GM19452 (cell line): ENCODE measurements around the gene GUCY2C.
A peak's percentile ranks its signal among the peaks of the same experiment; 100 is the strongest.
"Not testable (repeated sequence)": the region's sequence is repeated elsewhere in the genome, so short reads cannot be mapped to it uniquely, and the experiment has no call there.

Experiments used
- ATAC-seq: cut with Tn5 transposase; IDR thresholded peaks from one replicate; pipeline ENCODE4 v1.9.1; 2021; ENCODE audit not compliant: unreplicated experiment

GUCY2C gene

DNA sequence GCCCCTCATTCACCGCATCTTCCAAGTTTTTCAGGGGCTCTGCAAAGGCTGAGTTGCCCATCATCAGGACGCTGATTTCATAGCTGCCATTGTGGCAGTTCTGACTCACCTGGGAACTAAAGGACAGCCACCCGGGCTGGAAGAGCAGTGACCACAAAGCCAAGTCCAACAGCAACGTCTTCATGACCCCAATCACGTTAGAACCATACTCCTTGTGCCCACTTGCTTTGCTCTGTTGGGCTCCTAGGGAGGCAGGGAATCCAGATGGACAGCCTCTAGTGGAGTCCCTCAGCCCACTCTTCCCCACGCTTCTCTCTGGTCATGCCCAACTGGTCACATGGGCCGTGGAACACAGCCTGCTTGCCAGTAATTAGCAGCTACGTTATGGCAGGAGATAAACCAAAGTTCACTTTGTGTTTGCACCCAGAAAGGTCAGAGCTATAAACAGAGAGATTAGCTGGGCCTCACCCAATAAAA, at the start of gene GUCY2C:
Gene GUCY2C, minus strand, starts transcription at position 335 of the 477 bp plus-strand sequence. Its CDS starts 151 bp downstream, at position 184.
- ATAC-seq = no peak

DNA sequence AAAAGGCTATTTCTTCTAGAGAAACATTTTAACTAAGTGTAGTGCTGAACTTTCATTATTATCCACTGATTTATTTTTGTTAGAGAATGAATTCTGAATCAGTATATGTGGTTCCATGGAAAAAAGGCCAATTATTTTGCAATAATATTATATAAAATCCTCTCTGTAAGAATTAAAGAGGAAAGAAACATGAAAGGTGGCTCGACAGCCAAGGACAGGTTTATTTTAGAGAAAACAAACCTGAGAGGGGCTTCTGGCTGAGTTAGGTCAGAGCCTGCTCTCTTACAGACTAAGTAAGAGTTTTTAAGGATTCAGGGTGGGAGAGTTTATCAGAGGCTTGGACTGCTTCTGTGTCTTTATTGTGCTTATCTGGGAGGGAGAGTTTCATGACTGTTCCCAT, 46.7 kb upstream of the GUCY2C start:
- no peak for ATAC-seq

- no peak for ATAC-seq
Observed at GRCh38 chr12:14741942-14742341, 45.5 kb upstream of the GUCY2C start.

- ATAC-seq = no peak
Observed at GRCh38 chr12:14741153-14741552, 44.8 kb upstream of the GUCY2C start.

DNA sequence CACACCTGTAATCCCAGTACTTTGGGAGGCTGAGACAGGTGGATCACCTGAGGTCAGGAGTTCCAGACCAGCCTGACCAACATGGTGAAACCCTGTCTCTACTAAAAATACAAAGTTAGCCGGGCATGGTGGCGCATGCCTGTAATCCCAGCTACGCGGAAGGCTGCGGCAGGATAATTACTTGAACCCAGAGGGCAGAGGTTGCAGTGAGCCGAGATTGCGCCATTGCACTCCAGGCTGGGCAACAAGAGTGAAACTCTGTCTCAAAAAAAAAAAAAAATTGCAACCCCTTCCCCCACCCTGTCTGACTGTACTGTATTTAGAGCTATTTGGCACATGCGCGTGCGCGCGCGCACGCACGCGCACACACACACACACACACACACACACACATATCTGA, 40.0 kb upstream of the GUCY2C start:
- ATAC-seq = not testable (repeated sequence)

DNA sequence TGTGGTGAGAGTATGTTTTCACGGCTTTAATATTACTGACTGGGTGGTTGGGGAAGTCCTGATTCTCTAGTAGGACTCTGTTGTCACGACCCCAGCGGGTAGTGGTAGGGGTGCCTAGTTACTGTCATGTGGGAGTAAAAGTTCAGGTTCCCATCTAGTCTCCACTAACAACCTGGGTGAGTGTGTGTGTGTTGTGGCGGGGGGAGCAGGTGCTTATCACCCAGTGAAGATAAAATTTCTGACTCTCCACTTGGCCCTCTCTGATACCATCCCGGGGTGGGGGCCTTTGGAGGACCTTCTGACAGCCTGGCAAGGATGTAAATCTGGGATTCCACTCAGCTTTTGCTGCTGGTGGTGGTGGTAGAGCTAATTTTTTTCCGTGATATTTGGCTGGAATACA, 35.4 kb upstream of the GUCY2C start:
- no peak for ATAC-seq

DNA sequence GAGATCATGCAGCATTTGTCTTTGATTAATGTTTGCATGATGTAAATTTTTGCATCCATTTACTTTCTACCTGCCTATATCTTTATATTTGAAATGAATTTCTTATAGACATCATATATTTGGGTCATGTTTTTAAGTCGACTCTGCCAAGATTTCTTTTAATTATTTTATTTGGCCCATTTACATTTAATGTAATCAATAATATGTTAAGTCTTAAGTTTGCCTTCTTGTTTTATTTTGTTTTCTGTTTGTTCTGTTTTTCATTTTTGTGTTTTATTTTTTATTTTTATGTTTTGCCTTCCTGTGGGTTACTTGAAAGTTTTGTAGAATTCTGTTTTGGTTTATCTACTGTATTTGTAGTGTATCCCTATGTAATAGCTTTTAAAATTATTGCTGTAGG, 33.2 kb upstream of the GUCY2C start:
- no peak for ATAC-seq

DNA sequence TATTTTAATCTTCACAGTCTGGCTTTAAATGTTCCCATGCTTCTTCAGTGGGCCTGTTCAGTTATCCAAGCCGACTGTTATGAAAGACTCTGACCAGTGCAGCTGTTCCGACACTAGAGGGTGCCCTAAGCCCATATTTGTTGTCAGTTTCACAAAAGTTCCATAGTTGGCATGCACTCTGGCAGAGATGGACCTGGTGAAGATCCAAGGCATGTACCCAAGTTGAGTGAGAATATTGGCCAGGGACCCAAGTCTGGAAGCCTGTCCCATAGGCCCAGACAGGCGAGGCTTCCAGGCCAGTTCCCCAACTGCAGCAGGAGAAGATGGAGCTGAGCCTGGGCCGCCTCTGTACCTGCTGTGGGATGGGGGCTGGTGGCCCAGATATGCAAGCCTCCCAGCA, 27.4 kb upstream of the GUCY2C start:
- peak; percentile 69 for ATAC-seq

- no peak for ATAC-seq
Observed at GRCh38 chr12:14716848-14717444, 20.5 kb upstream of the GUCY2C start.

GRCh38 chr12:14714437-14714836, 18.0 kb upstream of the GUCY2C start:
- no peak for ATAC-seq

- ATAC-seq = no peak
Observed at GRCh38 chr12:14710632-14711320, 14.4 kb upstream of the GUCY2C start.

DNA sequence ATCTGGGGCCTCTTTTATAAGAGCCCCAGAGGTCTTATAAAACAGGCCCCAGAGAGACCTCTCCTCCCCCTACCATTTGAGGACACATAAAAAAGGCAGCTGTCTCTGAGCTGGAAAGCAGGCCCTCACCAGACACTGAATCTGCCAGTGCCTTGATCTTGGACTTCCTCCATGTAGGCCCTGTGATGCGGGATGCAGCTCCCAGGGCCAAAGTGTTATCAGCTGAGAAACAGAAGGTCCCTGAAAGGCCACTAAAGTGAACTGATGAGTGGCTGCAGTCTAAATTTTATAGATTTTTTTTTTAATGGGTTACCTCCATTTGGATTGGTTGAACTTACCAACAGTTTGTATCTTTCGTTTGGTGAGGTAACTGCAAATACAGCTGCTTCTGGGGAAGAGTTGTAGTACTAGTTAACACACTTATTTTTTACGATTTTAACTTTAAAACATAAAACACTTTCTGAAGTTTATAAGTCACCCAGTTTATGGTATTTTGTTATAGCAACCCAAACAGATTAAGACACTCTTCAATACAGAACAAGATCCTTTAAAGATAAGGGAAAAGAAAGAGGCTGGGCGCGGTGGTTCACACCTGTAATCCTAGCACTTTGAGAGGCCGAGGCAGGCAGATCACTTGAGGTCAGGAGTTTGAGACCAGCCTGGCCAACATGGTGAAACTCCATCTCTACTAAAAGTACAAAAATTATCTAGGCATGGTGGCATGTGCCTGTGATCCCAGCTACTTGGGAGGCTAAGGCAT, 5.6 kb upstream of the GUCY2C start:
- ATAC-seq = no peak

DNA sequence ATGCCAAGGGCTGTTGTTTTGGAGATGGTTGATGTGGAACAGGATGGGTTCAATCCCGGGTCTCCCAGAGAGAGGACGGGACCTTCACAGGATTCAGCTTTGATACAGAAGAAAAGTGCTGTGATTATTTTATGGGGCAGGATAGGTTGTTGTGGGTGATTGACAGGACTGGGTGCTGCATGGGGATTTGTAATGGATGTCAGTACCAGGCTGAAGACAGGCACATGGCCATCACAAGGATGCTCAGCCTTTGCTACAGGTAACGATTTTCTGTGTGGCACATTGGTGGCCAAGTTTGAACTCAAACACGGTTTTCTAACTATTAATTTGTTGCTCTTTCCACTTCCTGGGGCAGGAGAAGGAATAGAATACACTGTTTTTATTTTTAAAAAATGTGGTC, 4.5 kb upstream of the GUCY2C start:
- no peak for ATAC-seq

- no peak for ATAC-seq
Observed at GRCh38 chr12:14699923-14700322, 3.5 kb upstream of the GUCY2C start.

GRCh38 chr12:14698555-14698954, 2.2 kb upstream of the GUCY2C start:
- ATAC-seq = no peak

- ATAC-seq = no peak
Observed at GRCh38 chr12:14695715-14696141, 671 bp downstream of the GUCY2C start.

DNA sequence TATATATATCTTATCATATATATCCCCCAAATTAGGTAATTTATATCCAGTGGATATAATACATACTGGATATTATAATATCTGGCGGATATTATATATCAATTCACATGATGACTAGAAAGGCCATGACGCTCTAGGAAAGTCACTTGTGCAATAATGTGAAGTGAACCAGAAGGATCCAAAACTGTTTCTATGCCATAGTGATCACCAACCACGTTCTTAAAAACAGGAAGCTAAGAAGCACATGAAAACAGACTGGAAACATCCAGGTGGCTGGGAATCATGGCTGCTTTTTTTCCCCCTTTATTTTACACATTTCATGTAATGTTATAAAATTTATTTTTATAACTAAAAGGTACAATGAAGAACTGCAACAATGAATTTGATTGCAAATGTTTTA, 1.4 kb downstream of the GUCY2C start:
- ATAC-seq = no peak

- ATAC-seq = no peak
Observed at GRCh38 chr12:14694145-14694714, 2.2 kb downstream of the GUCY2C start.

- no peak for ATAC-seq
Observed at GRCh38 chr12:14693116-14693515, 3.3 kb downstream of the GUCY2C start.

GRCh38 chr12:14691560-14691959, 4.8 kb downstream of the GUCY2C start:
- no peak for ATAC-seq

GRCh38 chr12:14689996-14690395, 6.4 kb downstream of the GUCY2C start:
- no peak for ATAC-seq

DNA sequence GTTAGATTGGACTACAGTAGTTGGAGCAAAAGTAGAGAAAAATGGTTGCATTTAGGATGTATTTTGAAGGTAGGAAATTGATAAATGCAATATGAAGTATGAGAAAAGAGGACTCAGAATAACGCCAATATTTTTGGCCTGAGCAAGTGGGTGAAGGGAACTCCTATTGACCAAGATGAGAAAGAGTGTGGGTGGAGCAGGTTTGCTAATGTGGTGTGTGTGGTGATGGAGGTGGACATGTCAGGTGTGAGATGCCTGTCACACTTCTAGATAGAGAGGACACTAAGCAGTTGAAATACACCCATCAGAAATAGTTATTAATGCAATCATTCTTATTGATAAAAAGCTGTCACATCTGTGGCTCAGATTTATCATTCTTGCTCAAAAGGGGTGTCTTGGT, 7.3 kb downstream of the GUCY2C start:
- no peak for ATAC-seq
